Natural killer cell (primary cell): Measurements from ENCODE around the gene HSPA9. TPM values are rescaled to one million over a fixed set of nuclear protein-coding genes. Genes with fewer than 3 reads are reported as not detected.

Source experiments
- ATAC-seq, 3 donors: fragments of 150-1000 bp in 2 of 3; fragments of 200-7000 bp in 1 of 3; cut with Tn5 transposase; 1 replicate in 1 of 3; 2 replicates in 2 of 3; pipeline ENCODE4 v1.10.0; 2021; ENCODE audit warnings: mild to moderate bottlenecking in 2 of 3, moderate library complexity in 2 of 3
- DNase-seq, 2 donors: peaks; one replicate each; pipeline versions ENCODE4 v3.0.0 to v3.0.0-alpha.2; 2013 to 2021; ENCODE audit warnings: mixed read lengths in 1 of 2
- H3K27ac ChIP-seq: one replicate; pipeline ENCODE4 v1.5.1; 2013; ENCODE audit warnings: mild to moderate bottlenecking, low read length
- H3K27me3 ChIP-seq: one replicate; pipeline ENCODE4 v1.6.1; 2013; ENCODE audit warnings: low read length; ENCODE audit not compliant: control insufficient read depth, insufficient read depth
- H3K36me3 ChIP-seq: one replicate; pipeline ENCODE4 v1.6.1; 2013; ENCODE audit warnings: low read length; ENCODE audit not compliant: control insufficient read depth, insufficient read depth
- H3K4me1 ChIP-seq: one replicate; pipeline ENCODE4 v1.6.1; 2013; ENCODE audit warnings: low read length; ENCODE audit not compliant: control insufficient read depth, insufficient read depth
- H3K4me3 ChIP-seq: one replicate; pipeline ENCODE4 v1.5.1; 2013; ENCODE audit warnings: low read length
- H3K9me3 ChIP-seq: one replicate; pipeline ENCODE4 v1.6.1; 2013; ENCODE audit warnings: low read length; ENCODE audit not compliant: control insufficient read depth, insufficient read depth
- H3K27ac Mint-ChIP-seq, 2 donors: one replicate each; pipeline ENCODE4 v1.8.0; 2022; ENCODE audit warnings: mild to moderate bottlenecking in 2 of 2, mixed read lengths in 2 of 2, moderate library complexity in 1 of 2
- H3K27me3 Mint-ChIP-seq, 2 donors: one replicate each; pipeline ENCODE4 v1.8.0; 2022; ENCODE audit warnings: low read depth in 2 of 2, mixed read lengths in 2 of 2
- H3K36me3 Mint-ChIP-seq: one replicate; pipeline ENCODE4 v1.8.0; 2022; ENCODE audit warnings: mixed read lengths
- H3K4me1 Mint-ChIP-seq, 2 donors: one replicate each; pipeline ENCODE4 v1.8.0; 2022; ENCODE audit warnings: mixed read lengths in 2 of 2
- H3K4me3 Mint-ChIP-seq: one replicate; pipeline ENCODE4 v1.8.0; 2022; ENCODE audit warnings: mild to moderate bottlenecking, moderate library complexity, mixed read lengths
- H3K9me3 Mint-ChIP-seq, 2 donors: one replicate each; pipeline ENCODE4 v1.8.0; 2022; ENCODE audit warnings: mixed read lengths in 2 of 2
- CTCF ChIP-seq: fragments of 200-600 bp; IDR thresholded peaks from one replicate; pipeline ENCODE4 v1.8.0; 2022; ENCODE audit warnings: antibody characterized with exemption
- WGBS: methylation state at CpG from one replicate; pipeline ENCODE4 v1.1.7; 2013; ENCODE audit warnings: missing lambda C conversion rate; ENCODE audit not compliant: insufficient coverage; 5-methylcytosine and 5-hydroxymethylcytosine counted together
- intact Hi-C: fragments of 100-400 bp; cut with micrococcal nuclease; formaldehyde crosslinking; loops from one replicate; pipeline ENCODE4 v1.14.2; 2022
- total RNA-seq, 4 donors: library from RNA; stranded (reverse); fragments of 120-200 nt in 1 of 4; gene quantifications; one replicate each; pipeline versions ENCODE4 v1.2.3 to v1.2.4, GENCODE V29; 2013 to 2022

The HSPA9 gene
- total RNA-seq, 3 donors from 2014 or later (not counting 1 experiment from before 2014, with no cell fraction given), result 272 to 308 (median 308) TPM

GRCh38 chr5:138602371-138603000, 27.3 kb upstream of the HSPA9 start:
- no peak for TF ChIP-seq CTCF
- Mint-ChIP-seq H3K27ac (no peak overlapping the region), H3K27me3 (peaks cover 11 to 23% of the 10 kb centered on the region in 2 donors), H3K4me3 (no peak overlapping the region), H3K36me3 (no peaks in the 10 kb centered on the region), H3K9me3 (no peaks in the 10 kb centered on the region), H3K4me1 (peaks cover 6% of the 10 kb centered on the region in 2 donors)
- Histone ChIP-seq H3K4me3 (no peak overlapping the region), H3K4me1 (peaks cover 6% of the 10 kb centered on the region), H3K27ac (no peak overlapping the region), H3K27me3 (no peaks in the 10 kb centered on the region), H3K36me3 (no peaks in the 10 kb centered on the region), H3K9me3 (no peaks in the 10 kb centered on the region)
- DNase-seq, result no peak
- ATAC-seq, result no peak
- 81% methylated on average over 6 of the region's 6 CpGs for WGBS
- intact Hi-C loops, result no loop called here

- H3K27ac ChIP-seq, result no peak overlapping the region
- peaks cover 6% of the 10 kb centered on the region for H3K4me1 ChIP-seq
- Mint-ChIP-seq H3K27ac (no peak overlapping the region), H3K27me3 (peaks cover 11 to 23% of the 10 kb centered on the region in 2 donors), H3K9me3 (no peaks in the 10 kb centered on the region), H3K4me1 (peaks cover 6% of the 10 kb centered on the region in 2 donors), H3K4me3 (no peak overlapping the region), H3K36me3 (no peaks in the 10 kb centered on the region)
- H3K9me3 ChIP-seq, result no peaks in the 10 kb centered on the region
- H3K27me3 ChIP-seq, result no peaks in the 10 kb centered on the region
- no peaks in the 10 kb centered on the region for H3K36me3 ChIP-seq
- TF ChIP-seq CTCF, result no peak
- 49% methylated on average over 3 of the region's 3 CpGs for WGBS
- DNase-seq (no peak), ATAC-seq (no peak)
- intact Hi-C loops, result no loop called here
- no peak overlapping the region for H3K4me3 ChIP-seq
These were observed 26.2 kb upstream of the HSPA9 start for GRCh38 chr5:138601444-138601843.

GRCh38 chr5:138600446-138600845, 25.2 kb upstream of the HSPA9 start:
- DNase-seq, result no peak
- no peak for TF ChIP-seq CTCF
- Histone ChIP-seq H3K4me3 (no peak overlapping the region), H3K9me3 (no peaks in the 10 kb centered on the region), H3K4me1 (peaks cover 6% of the 10 kb centered on the region), H3K36me3 (no peaks in the 10 kb centered on the region), H3K27me3 (no peaks in the 10 kb centered on the region), H3K27ac (no peak overlapping the region)
- Mint-ChIP-seq H3K27ac (no peak overlapping the region), H3K4me1 (peaks cover 3 to 6% of the 10 kb centered on the region in 2 donors), H3K4me3 (no peak overlapping the region), H3K9me3 (no peaks in the 10 kb centered on the region), H3K27me3 (peaks cover 11 to 13% of the 10 kb centered on the region in 2 donors), H3K36me3 (no peaks in the 10 kb centered on the region)
- intact Hi-C loops, result no loop called here
- 85% methylated on average over 2 of the region's 3 CpGs for WGBS
- no peak for ATAC-seq
